Vagina (tissue), 2 donors: ENCODE measurements around the gene CYP27C1.

Source experiments
- CTCF ChIP-seq, 3 experiments: fragments of 450-650 bp in 2 of 3; fragments of 200-600 bp in 1 of 3; sonication (generic) in 1 of 3; IDR thresholded peaks; one replicate each; pipeline ENCODE4 v1.5.1; 2017 to 2019; ENCODE audit warnings: antibody characterized with exemption in 3 of 3, mild to moderate bottlenecking in 2 of 3, moderate library complexity in 2 of 3
- POLR2A ChIP-seq, 2 donors: fragments of 450-650 bp; IDR thresholded peaks; one replicate each; pipeline ENCODE4 v1.6.1; 2017; ENCODE audit warnings: antibody characterized with exemption in 2 of 2, mild to moderate bottlenecking in 2 of 2, moderate library complexity in 2 of 2
- POLR2AphosphoS5 ChIP-seq, 2 donors: sonication (generic); formaldehyde crosslinking; IDR thresholded peaks; one replicate each; pipeline ENCODE4 v1.9.0; 2017; ENCODE audit warnings: antibody characterized with exemption in 2 of 2, mild to moderate bottlenecking in 2 of 2, low read depth in 1 of 2; ENCODE audit not compliant: insufficient read depth in 1 of 2

GRCh38 chr2:127169066-127169660 lies 50.9 kb downstream of the CYP27C1 start:
- TF ChIP-seq POLR2A (IDR thresholded peaks at IDR 0.05): no peak
- TF ChIP-seq CTCF (IDR thresholded peaks at IDR 0.05): no peak
- TF ChIP-seq POLR2AphosphoS5 (IDR thresholded peaks at IDR 0.05; ENCODE audit: insufficient read depth in 1 of 2, low read depth in 1 of 2): no peak
